Mesenchymal stem cell (in vitro differentiated cells and primary cell): ENCODE results near the gene TGOLN2.
A peak's percentile ranks its signal among the peaks of the same experiment; 100 is the strongest.
"Not testable (repeated sequence)": the region's sequence is repeated elsewhere in the genome, so short reads cannot be mapped to it uniquely, and the experiment has no call there.

Experiments used
- DNase-seq: peaks from one replicate; pipeline ENCODE4 v3.0.0-alpha.2; 2013
- H2AFZ ChIP-seq: one replicate; pipeline ENCODE4 v1.6.1; 2013; ENCODE audit warnings: low read depth, mild to moderate bottlenecking, control low read depth, inconsistent platforms, low read length, moderate library complexity
- H2AK5ac ChIP-seq: 2 replicates; pipeline ENCODE4 v1.6.1; 2013; ENCODE audit warnings: low read length, moderate library complexity, mild to moderate bottlenecking, inconsistent platforms; ENCODE audit not compliant: severe bottlenecking
- H2BK120ac ChIP-seq: one replicate; pipeline ENCODE4 v1.6.1; 2013; ENCODE audit warnings: low read depth, mild to moderate bottlenecking, inconsistent platforms, low read length, moderate library complexity
- H2BK12ac ChIP-seq, 2 experiments: one replicate each; pipeline ENCODE4 v1.6.1; 2013; ENCODE audit warnings: inconsistent platforms in 2 of 2, low read length in 2 of 2, mild to moderate bottlenecking in 2 of 2, moderate library complexity in 2 of 2, control low read depth in 1 of 2
- H2BK15ac ChIP-seq: one replicate; pipeline ENCODE4 v1.6.1; 2013; ENCODE audit warnings: mild to moderate bottlenecking, low read depth, inconsistent platforms; ENCODE audit not compliant: poor library complexity, severe bottlenecking
- H2BK5ac ChIP-seq: 2 replicates; pipeline ENCODE4 v1.6.1; 2013; ENCODE audit warnings: low read depth, mild to moderate bottlenecking, low read length, control low read depth, inconsistent platforms; ENCODE audit not compliant: poor library complexity, severe bottlenecking
- H3K14ac ChIP-seq, 2 experiments: one replicate each; pipeline ENCODE4 v1.6.1; 2013; ENCODE audit warnings: inconsistent platforms in 2 of 2, low read length in 2 of 2, control low read depth in 1 of 2, mild to moderate bottlenecking in 1 of 2, moderate library complexity in 1 of 2
- H3K18ac ChIP-seq, 2 experiments: one replicate each; pipeline ENCODE4 v1.6.1; 2013; ENCODE audit warnings: inconsistent platforms in 2 of 2, low read length in 2 of 2, control low read depth in 1 of 2, low read depth in 1 of 2, mild to moderate bottlenecking in 1 of 2
- H3K23ac ChIP-seq, 2 experiments: one replicate each; pipeline ENCODE4 v1.6.1; 2013; ENCODE audit warnings: inconsistent platforms in 2 of 2, low read length in 2 of 2, mild to moderate bottlenecking in 2 of 2, moderate library complexity in 2 of 2, control low read depth in 1 of 2
- H3K27ac ChIP-seq: 2 replicates; pipeline ENCODE4 v1.5.1; 2013; ENCODE audit warnings: mild to moderate bottlenecking, moderate library complexity, low read length, control low read depth, inconsistent platforms; ENCODE audit not compliant: poor library complexity, severe bottlenecking
- H3K27me3 ChIP-seq, 2 experiments: 2 replicates each; pipeline versions ENCODE4 v1.6.1 to v1.7.0; 2013; ENCODE audit warnings: low read length in 2 of 2, mild to moderate bottlenecking in 2 of 2, moderate library complexity in 2 of 2, control low read depth in 1 of 2, inconsistent platforms in 1 of 2; ENCODE audit not compliant: control insufficient read depth in 1 of 2, insufficient read depth in 1 of 2
- H3K36me3 ChIP-seq, 2 experiments: 2 replicates each; pipeline versions ENCODE4 v1.6.1 to v1.7.0; 2013; ENCODE audit warnings: low read length in 2 of 2, control low read depth in 1 of 2, inconsistent platforms in 1 of 2, low read depth in 1 of 2, mild to moderate bottlenecking in 1 of 2; ENCODE audit not compliant: insufficient read depth in 2 of 2, control insufficient read depth in 1 of 2
- H3K4ac ChIP-seq, 2 experiments: one replicate each; pipeline ENCODE4 v1.6.1; 2013; ENCODE audit warnings: inconsistent platforms in 2 of 2, low read length in 2 of 2, mild to moderate bottlenecking in 2 of 2, moderate library complexity in 2 of 2, control low read depth in 1 of 2, low read depth in 1 of 2
- H3K4me1 ChIP-seq: 2 replicates; pipeline ENCODE4 v1.6.1; 2013; ENCODE audit warnings: low read depth, low read length, control low read depth; ENCODE audit not compliant: control insufficient read depth, insufficient read depth
- H3K4me2 ChIP-seq: 2 replicates; pipeline ENCODE4 v1.6.1; 2013; ENCODE audit warnings: low read length, mild to moderate bottlenecking, inconsistent platforms; ENCODE audit not compliant: poor library complexity, severe bottlenecking
- H3K4me3 ChIP-seq, 2 experiments: 2 replicates each; pipeline versions ENCODE4 v1.5.1 to v1.7.0; 2013; ENCODE audit warnings: low read length in 2 of 2, mild to moderate bottlenecking in 2 of 2, control low read depth in 1 of 2, low read depth in 1 of 2; ENCODE audit not compliant: insufficient read depth in 1 of 2
- H3K79me1 ChIP-seq: replicated peaks from 2 replicates; pipeline ENCODE4 v1.6.1; 2013; ENCODE audit warnings: mild to moderate bottlenecking, control low read depth, low read length, inconsistent platforms; ENCODE audit not compliant: poor library complexity, severe bottlenecking
- H3K9ac ChIP-seq: 2 replicates; pipeline ENCODE4 v1.7.0; 2013; ENCODE audit warnings: mild to moderate bottlenecking, low read length, moderate library complexity
- H3K9me3 ChIP-seq: 2 replicates; pipeline ENCODE4 v1.7.0; 2013; ENCODE audit warnings: mild to moderate bottlenecking, low read length; ENCODE audit not compliant: control insufficient read depth
- H4K8ac ChIP-seq: one replicate; pipeline ENCODE4 v1.6.1; 2013; ENCODE audit warnings: inconsistent platforms, mild to moderate bottlenecking, low read length, moderate library complexity
- H4K91ac ChIP-seq: one replicate; pipeline ENCODE4 v1.6.1; 2013; ENCODE audit warnings: mild to moderate bottlenecking, low read length, inconsistent platforms
- WGBS: methylation state at CpG from one replicate; pipeline ENCODE4 v1.1.7; 2013; ENCODE audit warnings: mixed read lengths; 5-methylcytosine and 5-hydroxymethylcytosine counted together

TGOLN2 gene

DNA sequence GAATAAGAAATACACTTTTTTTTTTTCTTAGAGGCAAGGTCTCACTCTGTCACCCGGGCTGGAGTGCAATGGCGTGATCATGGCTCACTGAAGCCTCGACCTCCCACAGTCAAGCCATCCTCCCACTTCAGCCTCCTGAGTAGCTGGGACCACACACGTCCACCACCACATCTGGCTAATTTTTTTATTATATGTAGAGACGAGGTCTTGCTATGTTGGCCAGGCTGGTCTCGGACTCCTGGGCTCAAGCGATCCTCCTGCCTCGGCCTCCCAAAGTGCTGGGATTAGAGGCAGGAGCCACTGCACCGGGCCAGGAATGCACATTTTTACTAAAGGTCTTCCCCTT lies 2.4 kb downstream of the TGOLN2 start:
- DNase-seq, result no peak
- Histone ChIP-seq H2BK12ac (no peak overlapping the region), H3K4me3 (peak overlapping the region; percentile 38 to 82), H3K14ac (no peak overlapping the region), H2BK15ac (no peak overlapping the region), H2AK5ac (no peak overlapping the region), H3K18ac (no peak overlapping the region), H3K9ac (peak overlapping the region; percentile 94), H3K36me3 (peaks cover 34 to 63% of the 10 kb centered on the region in 2 experiments), H3K79me1 (peaks cover 17% of the 10 kb centered on the region), H3K27me3 (no peaks in the 10 kb centered on the region), H4K91ac (no peak overlapping the region), H3K27ac (no peak overlapping the region), H2AFZ (no peak overlapping the region), H2BK120ac (no peak overlapping the region), H4K8ac (no peak overlapping the region), H3K23ac (no peak overlapping the region), H2BK5ac (no peak overlapping the region), H3K4me1 (peaks cover 19% of the 10 kb centered on the region), H3K9me3 (no peaks in the 10 kb centered on the region), H3K4ac (no peak overlapping the region), H3K4me2 (peak overlapping the region; percentile 95)
- 86% methylated on average over 9 of the region's 9 CpGs for WGBS

DNA sequence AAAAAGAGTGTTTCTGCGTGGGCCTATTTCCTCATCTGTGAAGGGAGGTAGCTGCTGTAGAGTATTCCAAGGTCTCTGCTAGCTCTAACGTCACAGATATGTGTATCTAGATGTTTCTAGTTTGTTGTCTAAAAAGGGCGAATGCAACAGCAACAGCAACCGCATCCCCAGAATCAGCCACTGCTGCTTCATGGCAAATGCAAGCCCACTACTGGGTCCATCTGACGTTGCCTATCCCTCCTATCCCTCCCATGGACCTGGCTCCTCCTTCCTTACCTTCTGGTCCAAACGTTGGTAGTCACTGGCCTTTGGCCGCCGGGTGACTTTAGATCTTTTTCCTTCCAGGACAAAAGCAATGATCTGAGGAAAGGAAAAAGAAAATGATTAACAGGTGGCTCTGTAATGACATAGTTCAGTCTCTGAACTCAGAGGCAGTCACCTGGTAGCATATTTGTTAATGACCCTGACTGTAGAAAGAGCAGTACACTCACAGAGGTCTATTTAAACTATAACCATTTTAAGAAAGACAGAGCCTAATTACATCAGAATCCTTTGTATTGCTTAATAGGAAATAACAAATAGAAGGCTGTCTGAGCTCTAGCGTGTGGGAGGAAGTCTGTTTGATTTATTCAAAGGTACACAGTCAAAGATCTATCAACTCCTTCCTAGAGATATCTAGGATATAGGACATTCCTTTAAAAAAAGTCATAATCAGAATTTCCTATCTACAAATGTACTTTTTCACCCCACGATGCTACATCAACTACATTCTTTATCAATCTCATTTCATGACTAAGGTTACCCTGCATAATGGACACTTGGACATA lies 2.9 kb downstream of the TGOLN2 start:
- H2BK120ac ChIP-seq, result no peak overlapping the region
- no peak overlapping the region for H3K23ac ChIP-seq
- H2BK15ac ChIP-seq, result no peak overlapping the region
- peaks cover 19% of the 10 kb centered on the region for H3K4me1 ChIP-seq
- no peaks in the 10 kb centered on the region for H3K27me3 ChIP-seq
- H2BK12ac ChIP-seq, result no peak overlapping the region
- H2AFZ ChIP-seq, result no peak overlapping the region
- H3K18ac ChIP-seq, result no peak overlapping the region
- no peak overlapping the region for H3K14ac ChIP-seq
- peak overlapping the region in 1 of 2 experiments; percentile 82 for H3K4me3 ChIP-seq
- peaks cover 35 to 68% of the 10 kb centered on the region in 2 experiments for H3K36me3 ChIP-seq
- H4K91ac ChIP-seq, result no peak overlapping the region
- H3K27ac ChIP-seq, result no peak overlapping the region
- no peak overlapping the region for H2AK5ac ChIP-seq
- peak overlapping the region; percentile 95 for H3K4me2 ChIP-seq
- WGBS, result 80% methylated on average over 9 of the region's 10 CpGs
- no peaks in the 10 kb centered on the region for H3K9me3 ChIP-seq
- no peak overlapping the region for H3K4ac ChIP-seq
- H3K9ac ChIP-seq, result peak overlapping the region; percentile 94
- peak; percentile 31 for DNase-seq
- peaks cover 21% of the 10 kb centered on the region for H3K79me1 ChIP-seq
- no peak overlapping the region for H4K8ac ChIP-seq
- H2BK5ac ChIP-seq, result no peak overlapping the region

- not testable (repeated sequence) for H2BK12ac ChIP-seq, H3K4ac ChIP-seq, H3K4me2 ChIP-seq, H2BK15ac ChIP-seq, H4K91ac ChIP-seq, H2AK5ac ChIP-seq, H2AFZ ChIP-seq, H3K9ac ChIP-seq, H3K9me3 ChIP-seq, H2BK120ac ChIP-seq, H3K27me3 ChIP-seq, H2BK5ac ChIP-seq, H3K4me3 ChIP-seq, H4K8ac ChIP-seq, H3K14ac ChIP-seq, DNase-seq, H3K18ac ChIP-seq, H3K27ac ChIP-seq, H3K23ac ChIP-seq
- Histone ChIP-seq H3K36me3 (peaks cover 43 to 75% of the 10 kb centered on the region in 2 experiments), H3K4me1 (peaks cover 19% of the 10 kb centered on the region), H3K79me1 (peaks cover 27% of the 10 kb centered on the region)
- over 99% methylated on average over 11 of the region's 11 CpGs for WGBS
These were observed 3.8 kb downstream of the TGOLN2 start for GRCh38 chr2:85323988-85324367.

- DNase-seq, result no peak
- no peaks in the 10 kb centered on the region for H3K9me3 ChIP-seq
- H2BK120ac ChIP-seq, result no peak overlapping the region
- 98% methylated on average over 7 of the region's 9 CpGs for WGBS
- H3K23ac ChIP-seq, result no peak overlapping the region
- no peak overlapping the region for H3K4ac ChIP-seq
- H3K36me3 ChIP-seq, result peaks cover 44 to 75% of the 10 kb centered on the region in 2 experiments
- no peak overlapping the region for H2AK5ac ChIP-seq
- no peak overlapping the region for H2BK12ac ChIP-seq
- peaks cover 27% of the 10 kb centered on the region for H3K79me1 ChIP-seq
- H4K91ac ChIP-seq, result no peak overlapping the region
- no peak overlapping the region for H2BK15ac ChIP-seq
- no peak overlapping the region for H3K27ac ChIP-seq
- peak overlapping the region; percentile 20 for H4K8ac ChIP-seq
- H2AFZ ChIP-seq, result no peak overlapping the region
- no peak overlapping the region for H3K9ac ChIP-seq
- no peak overlapping the region for H3K4me2 ChIP-seq
- H3K27me3 ChIP-seq, result no peaks in the 10 kb centered on the region
- H3K4me3 ChIP-seq, result no peak overlapping the region
- H3K18ac ChIP-seq, result no peak overlapping the region
- no peak overlapping the region for H2BK5ac ChIP-seq
- H3K4me1 ChIP-seq, result peaks cover 21% of the 10 kb centered on the region
- no peak overlapping the region for H3K14ac ChIP-seq
These were observed 4.3 kb downstream of the TGOLN2 start for GRCh38 chr2:85323351-85323987.
